NB4 (cell line): ENCODE measurements around the gene PPFIBP2.

Experiments used
- DNase-seq: peaks from one replicate; pipeline ENCODE4 v3.0.0; 2010; ENCODE audit warnings: low read depth
- H3K4me3 ChIP-seq: one replicate; pipeline ENCODE4 v1.5.1; 2011; ENCODE audit warnings: mild to moderate bottlenecking, low read depth, low read length, moderate library complexity
- MYC ChIP-seq: IDR thresholded peaks from 2 replicates; pipeline ENCODE4 v1.6.1; 2011; ENCODE audit warnings: low read depth, low read length
- POLR2A ChIP-seq: IDR thresholded peaks from 2 replicates; pipeline ENCODE4 v1.6.1; 2011; ENCODE audit warnings: mild to moderate bottlenecking; ENCODE audit not compliant: insufficient read length; ENCODE audit errors: extremely low read depth
- TF ChIP-seq, protein P1 (sequence below): IDR thresholded peaks from one replicate; pipeline ENCODE4 v1.5.1; 2012; ENCODE audit warnings: low read depth, low read length
- TF ChIP-seq, protein P2 (sequence below): IDR thresholded peaks from 2 replicates; pipeline ENCODE4 v1.6.1; 2011; ENCODE audit warnings: low read depth, low read length

Gene PPFIBP2

DNA sequence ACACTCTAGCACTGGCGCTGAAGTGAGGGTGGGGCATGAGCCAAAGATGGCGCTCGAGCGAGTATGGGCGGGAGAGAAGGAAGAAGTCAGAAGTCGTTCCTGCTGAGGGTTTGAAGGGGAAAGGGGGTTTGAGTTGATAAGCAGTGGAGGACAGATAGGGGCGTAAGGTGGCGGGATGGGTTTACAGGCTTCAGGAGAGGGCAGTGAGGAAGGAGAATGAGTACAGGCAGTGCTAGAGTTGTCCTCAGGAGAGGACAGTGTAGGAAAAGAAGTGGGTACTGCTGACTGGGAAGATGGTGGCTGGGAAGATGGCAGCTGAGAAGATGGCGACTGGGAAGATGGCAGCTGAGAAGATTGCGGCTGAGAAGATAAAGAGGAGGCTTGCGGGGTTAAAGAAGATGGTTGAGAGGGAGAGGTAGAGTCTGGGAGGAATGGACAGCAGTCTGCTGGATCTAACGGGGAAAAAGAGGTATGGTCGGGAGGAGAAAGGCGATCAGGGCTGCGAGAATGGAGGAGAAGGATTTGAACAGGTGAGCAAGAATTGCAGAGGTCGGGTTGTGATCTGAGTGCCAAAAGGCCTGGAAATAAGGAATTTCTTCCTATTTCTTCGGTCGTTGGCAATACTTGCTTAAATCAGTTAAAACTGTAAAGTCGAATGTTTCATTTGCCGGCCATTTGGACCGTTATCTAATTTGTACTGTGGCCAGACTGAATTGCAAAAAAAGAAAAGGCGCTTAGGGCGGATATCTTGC lies 5.2 kb downstream of the PPFIBP2 start:
- H3K4me3 ChIP-seq = no peak overlapping the region
- TF ChIP-seq, protein P1, sequence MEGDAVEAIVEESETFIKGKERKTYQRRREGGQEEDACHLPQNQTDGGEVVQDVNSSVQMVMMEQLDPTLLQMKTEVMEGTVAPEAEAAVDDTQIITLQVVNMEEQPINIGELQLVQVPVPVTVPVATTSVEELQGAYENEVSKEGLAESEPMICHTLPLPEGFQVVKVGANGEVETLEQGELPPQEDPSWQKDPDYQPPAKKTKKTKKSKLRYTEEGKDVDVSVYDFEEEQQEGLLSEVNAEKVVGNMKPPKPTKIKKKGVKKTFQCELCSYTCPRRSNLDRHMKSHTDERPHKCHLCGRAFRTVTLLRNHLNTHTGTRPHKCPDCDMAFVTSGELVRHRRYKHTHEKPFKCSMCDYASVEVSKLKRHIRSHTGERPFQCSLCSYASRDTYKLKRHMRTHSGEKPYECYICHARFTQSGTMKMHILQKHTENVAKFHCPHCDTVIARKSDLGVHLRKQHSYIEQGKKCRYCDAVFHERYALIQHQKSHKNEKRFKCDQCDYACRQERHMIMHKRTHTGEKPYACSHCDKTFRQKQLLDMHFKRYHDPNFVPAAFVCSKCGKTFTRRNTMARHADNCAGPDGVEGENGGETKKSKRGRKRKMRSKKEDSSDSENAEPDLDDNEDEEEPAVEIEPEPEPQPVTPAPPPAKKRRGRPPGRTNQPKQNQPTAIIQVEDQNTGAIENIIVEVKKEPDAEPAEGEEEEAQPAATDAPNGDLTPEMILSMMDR = no peak
- TF ChIP-seq MYC = no peak
- TF ChIP-seq, protein P2, sequence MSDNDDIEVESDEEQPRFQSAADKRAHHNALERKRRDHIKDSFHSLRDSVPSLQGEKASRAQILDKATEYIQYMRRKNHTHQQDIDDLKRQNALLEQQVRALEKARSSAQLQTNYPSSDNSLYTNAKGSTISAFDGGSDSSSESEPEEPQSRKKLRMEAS = no peak
- no peak for TF ChIP-seq POLR2A
- DNase-seq = no peak

DNA sequence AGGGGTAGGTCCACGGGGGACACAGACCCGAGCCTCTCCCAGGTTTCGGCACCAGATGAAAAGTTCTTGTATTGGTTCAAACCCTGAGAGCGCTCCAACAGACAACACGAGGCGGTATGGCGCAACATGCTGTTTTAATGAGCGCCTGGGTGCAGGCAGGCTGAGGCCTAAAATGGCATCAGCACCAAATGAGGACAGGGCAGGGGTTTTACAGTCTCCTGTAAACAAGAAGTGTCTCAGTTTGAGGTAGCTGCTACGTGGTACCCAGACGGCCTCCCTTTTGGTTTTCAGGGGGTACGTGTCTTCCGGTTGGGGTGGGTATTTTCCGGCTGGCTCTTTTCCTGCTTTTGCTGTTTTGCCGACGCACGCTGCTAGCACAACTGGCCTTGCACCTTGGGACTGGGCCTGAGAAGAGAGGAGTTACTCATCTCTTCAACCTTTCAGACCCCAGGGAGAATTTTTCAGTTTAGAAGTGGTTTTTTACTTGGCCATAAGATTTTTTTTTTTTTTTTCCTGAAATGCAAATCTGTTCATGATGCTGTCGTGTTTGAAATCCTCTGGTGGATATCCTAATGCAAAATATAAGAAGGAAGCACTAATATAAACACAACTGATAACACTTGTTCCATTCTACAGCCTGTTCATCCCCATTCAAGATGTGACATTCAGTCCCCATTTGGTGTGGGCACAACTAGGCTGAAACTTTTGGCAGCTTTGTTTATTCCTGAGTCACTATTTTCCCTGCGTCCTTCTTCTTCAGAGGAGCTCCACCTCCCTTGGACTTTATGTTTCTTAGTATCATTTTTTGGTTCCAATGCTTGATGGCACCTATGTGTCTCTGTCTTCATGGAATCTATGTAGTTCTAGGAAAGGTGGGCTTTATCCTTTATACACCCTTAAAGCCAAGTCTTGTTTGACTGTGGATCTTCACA lies 6.5 kb downstream of the PPFIBP2 start:
- peak; percentile 52 for DNase-seq
- no peak overlapping the region for H3K4me3 ChIP-seq

DNA sequence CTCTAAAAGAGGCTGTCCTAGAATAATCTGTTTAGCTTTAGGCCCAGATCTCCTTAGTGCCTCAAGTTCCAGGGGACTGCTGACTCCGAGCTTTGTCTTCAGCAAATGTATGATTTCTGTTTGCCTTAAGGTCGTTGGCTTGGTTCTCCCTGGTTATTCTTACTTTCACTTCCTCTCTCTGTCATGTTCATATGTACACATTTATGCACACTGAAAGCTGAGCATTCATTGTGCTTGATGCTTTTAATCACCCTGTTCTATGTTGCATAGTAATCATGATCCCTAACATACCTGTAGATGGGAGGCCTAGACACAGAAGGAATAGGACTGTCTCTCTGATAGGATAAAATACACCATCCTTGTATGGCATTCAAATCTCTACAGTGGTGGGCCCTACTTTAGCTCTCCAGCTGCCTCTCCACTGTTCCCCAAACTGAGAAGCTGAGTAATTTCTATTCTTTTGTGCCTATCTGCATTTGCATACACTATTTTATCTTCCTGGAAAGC lies 7.2 kb downstream of the PPFIBP2 start:
- H3K4me3 ChIP-seq = no peak overlapping the region
- TF ChIP-seq, protein P1 = no peak
- TF ChIP-seq MYC (no peak), POLR2A (no peak)
- TF ChIP-seq, protein P2 = no peak
- peak; percentile 62 for DNase-seq

More for the DNA sequence above, 6.5 kb downstream of the PPFIBP2 start:
- TF ChIP-seq, protein P2 = no peak
- no peak for TF ChIP-seq MYC
- TF ChIP-seq POLR2A = no peak

DNA sequence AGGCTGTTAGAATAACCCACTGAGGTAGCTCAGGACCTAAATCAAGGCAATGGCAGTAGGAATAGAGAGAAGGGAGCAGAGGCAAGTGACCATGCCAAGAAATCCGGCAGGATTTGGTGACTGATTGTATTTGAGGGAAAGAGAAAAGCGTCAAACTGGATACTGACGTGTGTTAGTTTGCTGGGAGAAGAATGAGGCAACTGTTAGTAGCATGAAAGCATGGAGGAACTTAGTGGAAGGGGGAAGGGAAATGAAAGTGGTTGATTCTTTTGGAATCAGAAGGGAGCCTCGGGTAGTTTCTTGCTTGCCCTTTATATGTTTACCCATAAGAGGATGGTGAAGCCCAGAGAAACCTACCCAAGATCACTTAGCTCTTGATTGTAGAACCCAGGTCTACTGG lies 8.3 kb downstream of the PPFIBP2 start:
- TF ChIP-seq, protein P2 = no peak
- TF ChIP-seq MYC = no peak
- TF ChIP-seq POLR2A = no peak
- no peak for DNase-seq
- H3K4me3 ChIP-seq = no peak overlapping the region

DNA sequence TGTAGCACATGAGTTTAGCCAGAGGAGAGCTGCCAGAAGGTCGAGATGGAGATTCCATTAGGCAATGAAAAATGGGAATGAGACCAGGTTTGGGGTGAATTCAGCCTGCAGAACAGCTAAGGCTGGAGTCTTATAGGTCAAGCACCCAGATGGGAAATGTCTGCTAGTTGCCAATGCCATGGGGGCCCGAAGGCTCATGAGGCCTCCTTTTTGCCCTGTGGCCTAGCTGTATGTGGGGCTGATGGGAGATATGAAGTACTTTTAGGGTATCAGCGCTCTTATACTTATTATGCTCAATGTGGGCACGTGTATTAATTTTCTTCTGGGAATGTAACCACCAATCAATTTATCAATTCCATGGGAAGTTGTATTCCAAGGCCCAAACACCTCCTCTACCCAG lies 8.7 kb downstream of the PPFIBP2 start:
- DNase-seq = no peak
- no peak overlapping the region for H3K4me3 ChIP-seq
- TF ChIP-seq POLR2A = no peak
- TF ChIP-seq MYC = no peak
- TF ChIP-seq, protein P1 = no peak
- TF ChIP-seq, protein P2 = no peak

DNA sequence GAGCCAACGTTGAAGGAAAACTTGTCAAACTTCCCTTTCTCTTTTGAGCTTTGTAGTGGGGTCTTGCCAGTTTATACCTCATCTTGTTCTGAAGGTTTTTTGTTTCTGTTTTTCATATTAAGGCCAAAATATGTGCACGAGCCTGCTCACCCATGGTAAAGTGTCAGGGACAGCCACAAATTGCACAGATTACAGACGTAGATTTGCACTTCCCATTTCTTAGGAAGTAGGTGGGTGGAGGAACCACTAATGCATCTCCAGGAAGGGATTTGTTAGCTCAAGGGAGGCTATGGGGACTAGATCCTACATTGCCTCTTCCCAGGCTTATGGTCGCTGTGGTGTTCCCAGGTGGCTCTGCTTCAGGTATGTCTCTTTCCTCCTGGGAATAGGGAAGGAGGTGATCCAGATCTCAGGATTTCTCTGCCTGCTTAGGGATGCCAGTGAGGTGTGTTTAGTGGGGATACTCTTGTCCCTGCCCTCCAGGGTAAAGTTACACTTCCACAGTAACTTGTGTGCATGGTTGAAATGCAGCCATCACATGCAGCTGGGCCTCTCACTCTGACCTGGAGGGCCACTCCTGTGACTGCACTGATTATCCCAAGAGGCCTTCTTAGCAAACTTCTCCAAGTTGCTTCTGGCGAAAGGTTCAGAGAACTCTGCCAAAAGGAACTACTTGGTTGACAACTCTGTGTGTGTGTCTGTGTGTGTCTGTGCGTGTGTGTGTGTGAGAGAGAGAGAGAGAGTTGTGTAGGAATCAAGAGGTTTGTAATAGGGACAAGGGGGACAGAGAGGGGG lies 9.8 kb downstream of the PPFIBP2 start:
- DNase-seq = no peak
- H3K4me3 ChIP-seq = no peak overlapping the region
- TF ChIP-seq, protein P2 = no peak
- TF ChIP-seq, protein P1 = no peak
- TF ChIP-seq MYC (no peak), POLR2A (no peak)
